Smooth muscle cell of the pulmonary artery (primary cell): ENCODE results near the gene USH1C. TPM values are rescaled to one million over a fixed set of nuclear protein-coding genes. Genes with fewer than 3 reads are reported as not detected.

Experiments
- total RNA-seq: library from RNA; depleted of rRNA; stranded (reverse); fragments of >200 nt; gene quantifications from 2 replicates; pipeline ENCODE4 v1.2.3, GENCODE V29; 2014

USH1C gene
- not detected in 2 replicates for total RNA-seq

GRCh38 chr11:17544181-17544622, at the start of gene USH1C:
TSS of gene USH1C (minus strand) at chr11:17544416. CDS start at chr11:17544307, 109 bp downstream.

GRCh38 chr11:17547051-17547577, 2.9 kb upstream of the USH1C start, which contains the start of gene OTOG:
TSS of gene OTOG (plus strand) at chr11:17547259. CDS start at chr11:17547373, 114 bp downstream.

DNA sequence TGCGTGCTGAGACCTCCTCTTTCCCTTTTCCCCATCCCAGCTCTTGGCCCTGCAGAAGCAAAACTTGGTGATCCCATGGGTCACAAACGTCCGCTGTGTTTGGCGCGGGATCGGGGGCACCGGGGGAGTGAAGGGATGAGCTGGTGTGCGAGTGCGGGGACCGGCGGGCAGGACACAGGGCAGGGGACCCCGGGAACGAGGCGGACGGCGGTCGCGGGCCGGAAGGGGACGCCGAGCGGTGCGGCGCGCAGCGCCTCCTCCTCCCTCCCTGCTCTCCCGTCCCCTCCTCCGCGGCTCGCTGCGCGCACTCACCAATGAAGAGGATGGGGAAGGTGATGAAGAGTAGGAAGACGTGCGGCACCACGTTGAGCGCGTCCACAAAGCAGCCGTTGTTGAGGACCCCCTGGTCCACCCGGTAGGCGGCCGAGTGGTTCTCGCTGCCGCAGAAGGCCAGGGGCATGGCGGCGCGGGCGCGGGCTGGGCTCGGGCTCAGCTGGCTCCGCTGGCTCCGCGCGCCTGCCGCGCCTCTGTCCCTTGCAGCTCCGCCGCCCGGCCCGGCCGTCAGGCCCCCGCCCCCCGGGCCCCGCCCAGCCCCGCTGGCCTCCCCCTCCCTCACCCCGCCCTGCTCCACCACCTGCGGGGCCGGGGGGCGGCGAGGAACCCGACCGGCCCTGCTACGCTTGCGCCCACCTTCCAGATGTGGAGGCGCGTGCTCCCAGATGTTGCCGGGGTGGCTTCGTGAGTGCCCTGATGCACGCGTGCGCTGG, 67.7 kb downstream of the USH1C start, which contains the start of gene ABCC8:
Gene ABCC8, minus strand, starts transcription at position 529 of the 767 bp plus-strand sequence. Its CDS starts 69 bp downstream, at position 460.

Other genes with a start within 250 kb of the USH1C start
- gene NCR3LG1, start 192.6 kb downstream of the USH1C start, total RNA-seq: 3.5 and 8.4 TPM in 2 replicates
- 0.07 TPM in 1 of 2 replicates, not detected in the other for gene KCNJ11, start 155.8 kb downstream of the USH1C start, total RNA-seq
- not detected in 2 replicates for gene ABCC8, start 67.6 kb downstream of the USH1C start, total RNA-seq
- not detected in 2 replicates for gene OTOG, start 2.8 kb upstream of the USH1C start, total RNA-seq
- not detected in 2 replicates for gene MYOD1, start 175.2 kb upstream of the USH1C start, total RNA-seq
- gene KCNC1, start 190.4 kb upstream of the USH1C start, total RNA-seq: 0.20 TPM in 1 of 2 replicates, not detected in the other